BJ (cell line): Measurements from ENCODE around the gene DDOST. TPM values are rescaled to one million over a fixed set of nuclear protein-coding genes. Genes with fewer than 3 reads are reported as not detected.

ENCODE experiments used
- CTCF ChIA-PET: fragments of 350-600 bp; formaldehyde crosslinking; extraction: SDS; loops from one replicate; lab custom pipeline; 2021; ENCODE audit warnings: antibody characterized with exemption, inconsistent platforms; lab: Yijun Ruan, JAX
- POLR2A ChIA-PET: fragments of 300-600 bp; sonication (Branson Sonifier 250); formaldehyde crosslinking; extraction: SDS; loops from one replicate; lab custom pipeline; 2021; ENCODE audit warnings: antibody characterized with exemption; lab: Charles Lee
- DNase-seq: peaks from one replicate; pipeline ENCODE4 v3.0.0-alpha.2; 2011; ENCODE audit warnings: low read depth
- H3K27me3 ChIP-seq: 2 replicates; pipeline ENCODE4 v1.6.0; 2011; ENCODE audit warnings: low read length; ENCODE audit not compliant: control insufficient read depth, insufficient read depth
- H3K36me3 ChIP-seq: 2 replicates; pipeline ENCODE4 v1.5.1; 2011; ENCODE audit warnings: low read length; ENCODE audit not compliant: control insufficient read depth, insufficient read depth
- H3K4me3 ChIP-seq: 2 replicates; pipeline ENCODE4 v1.5.1; 2011; ENCODE audit warnings: low read depth, mild to moderate bottlenecking, control low read depth, low read length
- polyA plus RNA-seq: library from polyadenylated mRNA; depleted of rRNA; stranded (reverse); fragments of >200 nt; gene quantifications from 2 replicates; pipeline ENCODE4 v1.2.3, GENCODE V29; 2011
- TF ChIP-seq, protein P1 (sequence below): IDR thresholded peaks from 2 replicates; pipeline ENCODE4 v1.5.1; 2011; ENCODE audit warnings: low read depth, mild to moderate bottlenecking, control low read depth, inconsistent platforms, low read length, moderate library complexity; ENCODE audit not compliant: insufficient read depth

DDOST gene
- polyA plus RNA-seq, 1 experiment, result 581 TPM

DNA sequence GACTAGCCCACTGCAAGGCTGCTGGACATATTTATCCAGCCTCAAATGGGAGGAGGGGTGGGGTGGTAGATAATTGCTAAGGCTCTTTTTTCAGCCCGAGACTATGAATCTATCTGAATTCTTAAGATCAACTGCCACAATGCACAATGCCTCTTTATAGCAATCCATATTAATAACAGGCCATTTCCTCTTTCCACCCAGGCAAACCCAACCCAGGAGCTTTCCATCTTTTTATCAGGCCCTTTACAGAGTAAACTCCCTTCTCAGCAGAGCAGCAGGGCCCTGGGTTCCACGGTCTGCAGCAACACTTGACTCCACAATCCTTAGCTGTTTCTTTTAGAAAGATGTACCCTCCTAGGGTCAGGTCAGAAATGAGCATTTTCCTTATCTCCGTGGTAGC is 806 bp downstream of the DDOST start:
- ChIA-PET POLR2A (no interaction called here), CTCF (interaction anchor here (1.1 to 1.8 kb wide), 5 partner anchors 9 to 135 kb away, joined by 3 to 9 read pairs (median 3); no protein-coding TSS in a partner anchor)
- TF ChIP-seq, protein P1, sequence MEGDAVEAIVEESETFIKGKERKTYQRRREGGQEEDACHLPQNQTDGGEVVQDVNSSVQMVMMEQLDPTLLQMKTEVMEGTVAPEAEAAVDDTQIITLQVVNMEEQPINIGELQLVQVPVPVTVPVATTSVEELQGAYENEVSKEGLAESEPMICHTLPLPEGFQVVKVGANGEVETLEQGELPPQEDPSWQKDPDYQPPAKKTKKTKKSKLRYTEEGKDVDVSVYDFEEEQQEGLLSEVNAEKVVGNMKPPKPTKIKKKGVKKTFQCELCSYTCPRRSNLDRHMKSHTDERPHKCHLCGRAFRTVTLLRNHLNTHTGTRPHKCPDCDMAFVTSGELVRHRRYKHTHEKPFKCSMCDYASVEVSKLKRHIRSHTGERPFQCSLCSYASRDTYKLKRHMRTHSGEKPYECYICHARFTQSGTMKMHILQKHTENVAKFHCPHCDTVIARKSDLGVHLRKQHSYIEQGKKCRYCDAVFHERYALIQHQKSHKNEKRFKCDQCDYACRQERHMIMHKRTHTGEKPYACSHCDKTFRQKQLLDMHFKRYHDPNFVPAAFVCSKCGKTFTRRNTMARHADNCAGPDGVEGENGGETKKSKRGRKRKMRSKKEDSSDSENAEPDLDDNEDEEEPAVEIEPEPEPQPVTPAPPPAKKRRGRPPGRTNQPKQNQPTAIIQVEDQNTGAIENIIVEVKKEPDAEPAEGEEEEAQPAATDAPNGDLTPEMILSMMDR, result no peak
- Histone ChIP-seq H3K4me3 (peak overlapping the region; percentile 91), H3K36me3 (peaks cover 9% of the 10 kb centered on the region), H3K27me3 (no peaks in the 10 kb centered on the region)
- no peak for DNase-seq

- CTCF ChIA-PET, result no interaction called here
- TF ChIP-seq, protein P1, result no peak
- no peak for DNase-seq
- no peak overlapping the region for H3K4me3 ChIP-seq
- H3K27me3 ChIP-seq, result no peaks in the 10 kb centered on the region
- POLR2A ChIA-PET, result no interaction called here
- H3K36me3 ChIP-seq, result peaks cover 16% of the 10 kb centered on the region
Observed at GRCh38 chr1:20658166-20658915, 2.8 kb downstream of the DDOST start.

- TF ChIP-seq, protein P1, result no peak
Observed at GRCh38 chr1:20657024-20657423, 4.1 kb downstream of the DDOST start.

DNA sequence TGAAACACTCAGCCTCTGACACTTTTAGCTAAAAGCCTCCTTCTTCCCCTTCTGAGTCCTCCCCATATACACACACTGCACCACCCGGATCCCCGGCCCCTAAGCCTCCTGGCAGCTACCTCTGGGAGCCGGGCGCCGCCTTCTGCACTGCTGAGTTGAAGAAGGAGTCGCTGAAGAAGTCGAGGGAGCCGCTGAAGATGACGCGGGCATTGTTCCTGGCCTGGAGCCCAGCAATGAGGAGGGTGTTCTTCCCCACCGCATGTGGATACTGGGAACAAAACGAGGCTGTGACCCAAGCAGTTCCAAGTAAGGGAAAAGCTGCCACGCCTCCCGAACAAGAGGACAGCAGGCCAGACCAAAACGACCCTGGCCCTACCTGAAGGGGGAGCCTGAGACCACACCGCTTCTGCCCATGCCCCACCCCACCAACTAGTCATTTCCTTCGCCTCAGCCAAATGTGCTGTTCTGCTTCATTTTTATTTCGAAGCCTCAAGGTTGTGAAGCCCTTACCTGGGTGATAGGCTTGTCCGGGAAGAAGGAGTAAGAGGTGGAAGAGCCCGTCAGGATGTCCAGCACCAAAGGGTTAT is 7.0 kb downstream of the DDOST start:
- POLR2A ChIA-PET, result no interaction called here
- H3K36me3 ChIP-seq, result peaks cover 26% of the 10 kb centered on the region
- no peak overlapping the region for H3K4me3 ChIP-seq
- TF ChIP-seq, protein P1, result no peak
- CTCF ChIA-PET, result interaction anchor here (4.1 kb wide), 1 partner anchor 14 kb away, joined by 21 read pairs; no protein-coding TSS in a partner anchor
- DNase-seq, result no peak
- H3K27me3 ChIP-seq, result no peaks in the 10 kb centered on the region

More at GRCh38 chr1:20657024-20657423, 4.1 kb downstream of the DDOST start:
- Histone ChIP-seq H3K4me3 (no peak overlapping the region), H3K27me3 (no peaks in the 10 kb centered on the region), H3K36me3 (peaks cover 20% of the 10 kb centered on the region)
- ChIA-PET CTCF (no interaction called here), POLR2A (no interaction called here)
- DNase-seq, result no peak

DNA sequence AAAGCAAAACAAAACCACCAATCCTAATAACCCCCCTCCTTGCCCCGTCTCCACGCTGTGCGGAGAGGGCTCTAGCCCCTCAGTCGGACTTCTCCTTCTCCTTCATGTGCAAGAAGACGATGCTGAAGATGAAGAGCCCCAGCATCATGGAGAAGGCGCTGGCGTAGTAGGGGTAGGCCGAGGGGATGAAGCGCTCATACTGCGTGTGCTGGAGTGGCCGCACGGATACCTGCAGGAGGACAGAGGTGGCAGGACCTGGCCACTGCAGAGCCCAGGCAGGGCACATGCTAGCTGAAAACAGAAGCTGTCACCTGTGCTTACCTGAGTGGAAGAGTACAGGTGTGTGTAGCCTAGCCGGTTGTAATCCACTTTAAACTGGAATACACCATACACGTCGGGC is 8.9 kb downstream of the DDOST start:
- DNase-seq, result no peak
- TF ChIP-seq, protein P1, result no peak
- ChIA-PET POLR2A (no interaction called here), CTCF (interaction anchor here (1.3 to 4.1 kb wide), 2 partner anchors 12 to 19 kb away, joined by 6 to 21 read pairs; partner anchors contain the start of gene PINK1)
- Histone ChIP-seq H3K4me3 (no peak overlapping the region), H3K27me3 (no peaks in the 10 kb centered on the region), H3K36me3 (peaks cover 33% of the 10 kb centered on the region)
